Activated T-cell treated with anti-CD3 and anti-CD28 coated beads for 1 hour (primary cell): ENCODE data around the gene TSPYL6.
"Not testable (repeated sequence)": the region's sequence is repeated elsewhere in the genome, so short reads cannot be mapped to it uniquely, and the experiment has no call there.

ENCODE experiments used
- DNase-seq: peaks from one replicate; pipeline ENCODE4 v3.0.0-alpha.2; 2020; ENCODE audit warnings: low read depth

Gene TSPYL6

DNA sequence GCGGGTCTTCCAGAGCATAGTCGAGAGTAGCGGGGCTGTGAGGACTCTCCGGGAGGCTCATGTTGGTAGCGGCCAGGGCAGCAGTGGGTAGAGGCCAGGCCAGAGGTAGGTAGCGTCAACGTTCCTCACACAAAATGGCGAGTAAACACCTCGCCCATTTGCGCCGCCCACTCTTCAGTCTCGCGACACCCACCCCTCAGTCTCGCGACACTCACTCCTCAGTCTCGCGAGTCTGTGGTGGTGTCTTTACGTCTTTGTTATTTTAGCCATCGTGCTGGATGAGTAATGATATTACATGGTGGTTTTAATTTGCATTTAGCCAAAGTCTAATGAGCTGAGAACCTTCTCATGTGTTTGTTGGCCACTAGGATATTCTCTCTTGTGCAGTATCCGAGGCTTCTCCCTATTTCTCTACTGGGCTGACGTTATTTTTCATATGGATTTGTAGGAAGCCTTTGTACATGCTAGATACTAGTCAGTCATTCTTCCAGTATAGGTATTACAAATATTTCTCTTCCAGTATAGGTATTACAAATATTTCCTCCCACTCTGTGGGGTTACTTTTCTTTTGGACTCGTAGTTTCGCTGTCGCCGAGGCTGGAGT, at the start of gene TSPYL6:
Gene TSPYL6, minus strand, starts transcription at position 139 of the 604 bp plus-strand sequence. Its CDS starts 78 bp downstream, at position 61.
- no peak for DNase-seq

GRCh38 chr2:54303631-54304030, 47.6 kb upstream of the TSPYL6 start:
- DNase-seq: no peak

DNA sequence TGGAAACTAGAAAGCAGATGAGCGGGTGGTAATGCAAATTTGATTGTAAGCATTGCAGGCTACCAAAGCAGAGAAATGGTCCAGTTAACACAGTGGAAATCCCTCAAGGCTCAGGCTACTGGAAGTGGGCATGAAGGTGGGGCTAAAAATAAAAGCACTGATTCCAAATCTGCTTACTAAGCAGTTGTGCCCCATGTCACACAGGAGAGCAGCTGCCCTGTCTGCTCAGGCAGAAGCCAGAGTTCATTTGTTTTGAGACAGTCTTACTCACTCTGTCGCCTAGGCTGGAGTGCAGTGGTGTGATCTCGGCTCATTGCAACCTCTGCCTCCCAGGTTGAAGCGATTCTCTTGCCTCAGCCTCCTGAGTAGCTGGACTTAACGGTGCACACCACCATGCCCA, 42.5 kb upstream of the TSPYL6 start:
- no peak for DNase-seq

DNA sequence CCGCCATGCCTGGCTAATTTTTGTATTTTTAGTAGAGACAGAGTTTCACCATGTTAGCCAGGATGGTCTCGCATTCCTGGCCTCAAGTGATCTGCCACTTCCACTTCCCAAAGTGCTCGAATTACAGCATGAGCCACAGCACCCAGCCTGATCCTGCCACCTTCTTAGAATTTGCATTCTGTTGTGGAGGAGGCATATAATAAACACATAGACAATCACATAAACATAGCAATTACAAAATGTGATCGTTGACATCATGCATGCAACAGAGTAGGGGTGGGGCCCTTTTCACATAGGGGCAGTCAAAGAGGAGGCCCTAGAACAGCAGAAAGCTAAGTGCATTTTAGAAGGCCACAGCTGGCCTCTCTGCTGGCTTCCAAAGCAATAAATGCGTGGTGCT, 39.9 kb upstream of the TSPYL6 start:
- DNase-seq: no peak

GRCh38 chr2:54294665-54295064, 38.6 kb upstream of the TSPYL6 start:
- DNase-seq: not testable (repeated sequence)

- no peak for DNase-seq
Measured at GRCh38 chr2:54290356-54291025, 34.5 kb upstream of the TSPYL6 start.

- no peak for DNase-seq
Measured at GRCh38 chr2:54289917-54290316, 33.9 kb upstream of the TSPYL6 start.

DNA sequence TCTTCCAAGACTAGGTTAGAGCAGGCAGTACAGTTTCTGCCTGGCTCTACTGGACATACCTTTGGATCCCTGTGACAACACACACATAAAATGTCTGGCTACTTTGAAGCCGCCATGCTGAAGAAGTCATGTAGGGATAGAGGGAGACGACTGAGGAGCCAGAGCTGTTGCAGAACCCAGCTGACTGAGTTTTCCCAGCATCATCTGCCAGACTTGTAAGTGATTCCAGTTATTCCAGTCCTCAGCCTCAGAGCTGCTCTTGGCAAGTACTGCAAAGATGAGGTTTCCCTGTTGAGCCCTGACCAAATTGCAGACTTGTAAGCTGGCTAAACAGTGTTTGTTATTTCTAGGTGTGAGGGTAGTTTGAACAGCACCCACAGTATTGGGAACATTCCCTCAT, 31.5 kb upstream of the TSPYL6 start:
- DNase-seq: no peak

GRCh38 chr2:54285451-54285850, 29.4 kb upstream of the TSPYL6 start:
- no peak for DNase-seq

- DNase-seq: no peak
Measured at GRCh38 chr2:54284826-54285225, 28.8 kb upstream of the TSPYL6 start.

- DNase-seq: no peak
Measured at GRCh38 chr2:54279385-54279784, 23.4 kb upstream of the TSPYL6 start.

GRCh38 chr2:54275541-54275940, 19.5 kb upstream of the TSPYL6 start:
- no peak for DNase-seq

DNA sequence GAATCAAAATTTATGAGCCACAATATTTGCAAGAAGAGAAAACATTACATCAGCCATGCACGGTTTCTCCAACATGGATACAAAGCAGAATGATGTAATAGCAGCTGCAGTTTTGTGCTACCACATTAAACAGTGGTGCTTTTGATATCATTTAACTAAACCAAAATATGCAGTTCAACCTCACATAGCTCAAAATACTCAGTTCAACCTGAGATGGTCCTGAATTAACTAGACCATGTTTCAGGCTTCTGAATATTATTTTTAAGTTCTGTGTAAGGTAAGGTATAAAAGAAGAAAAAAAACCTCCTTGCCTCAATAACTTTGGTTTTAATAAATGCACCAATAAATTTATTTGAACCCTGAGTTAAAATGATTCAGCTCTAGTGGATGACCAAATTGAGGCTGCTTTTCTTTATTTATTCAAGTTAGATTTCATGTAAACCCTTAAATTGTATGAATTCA, 18.8 kb upstream of the TSPYL6 start:
- DNase-seq: no peak

DNA sequence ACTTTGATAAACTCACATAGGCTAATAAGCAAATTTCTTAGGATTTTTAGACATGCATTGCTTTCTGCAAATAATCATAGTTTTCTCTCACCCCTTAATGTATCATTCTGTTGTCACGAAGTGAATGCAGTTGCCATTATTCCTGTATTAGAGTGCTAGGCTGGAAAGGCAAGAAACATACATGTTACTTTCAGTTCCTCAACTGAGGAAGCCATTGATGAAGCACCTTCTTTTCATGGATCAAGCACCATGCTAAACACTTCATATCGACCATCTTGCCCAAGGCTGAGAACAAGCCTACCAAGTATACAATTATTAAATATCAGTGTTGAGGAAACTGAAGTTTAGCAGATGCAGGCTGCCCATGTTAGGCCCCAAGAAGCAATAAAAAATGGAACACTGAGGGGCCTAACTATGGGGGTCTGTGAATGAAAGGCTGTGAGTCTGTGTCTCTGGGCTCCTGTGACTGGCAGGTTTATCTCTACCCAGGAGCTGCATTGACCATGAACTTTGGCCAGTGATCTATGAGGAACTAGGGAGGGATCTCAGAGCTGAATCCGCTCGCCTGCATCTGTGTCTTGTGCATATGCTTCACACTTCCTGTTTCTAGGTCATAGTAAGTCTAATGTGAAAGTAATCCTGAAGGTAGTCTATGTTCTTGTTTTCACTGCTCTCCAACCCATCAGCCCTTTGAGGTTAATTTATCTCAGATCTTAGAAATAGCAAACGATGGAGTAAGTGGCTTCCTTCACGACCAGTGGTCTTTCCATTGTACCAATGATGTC, 16.0 kb upstream of the TSPYL6 start:
- no peak for DNase-seq

- DNase-seq: no peak
Measured at GRCh38 chr2:54271189-54271588, 15.2 kb upstream of the TSPYL6 start.

DNA sequence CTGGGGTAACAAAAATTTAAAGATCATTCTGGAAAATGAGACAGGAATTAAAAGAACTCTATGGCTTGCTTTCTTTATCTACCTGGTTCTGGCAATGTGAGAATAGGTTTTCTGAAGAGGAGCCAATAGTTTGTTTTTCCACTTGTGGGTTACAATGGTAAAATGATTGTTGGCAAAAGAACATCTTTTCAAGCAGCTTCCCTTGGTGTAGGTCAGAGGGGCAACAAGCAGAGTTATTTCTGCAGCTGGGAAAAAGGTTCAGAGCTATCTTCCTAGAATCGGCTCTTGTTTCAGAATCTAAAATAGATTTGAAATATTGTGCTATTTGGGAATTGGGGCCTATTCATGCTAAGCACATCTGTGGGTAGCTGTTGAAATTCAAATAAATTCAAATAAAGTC, 11.5 kb upstream of the TSPYL6 start:
- no peak for DNase-seq

DNA sequence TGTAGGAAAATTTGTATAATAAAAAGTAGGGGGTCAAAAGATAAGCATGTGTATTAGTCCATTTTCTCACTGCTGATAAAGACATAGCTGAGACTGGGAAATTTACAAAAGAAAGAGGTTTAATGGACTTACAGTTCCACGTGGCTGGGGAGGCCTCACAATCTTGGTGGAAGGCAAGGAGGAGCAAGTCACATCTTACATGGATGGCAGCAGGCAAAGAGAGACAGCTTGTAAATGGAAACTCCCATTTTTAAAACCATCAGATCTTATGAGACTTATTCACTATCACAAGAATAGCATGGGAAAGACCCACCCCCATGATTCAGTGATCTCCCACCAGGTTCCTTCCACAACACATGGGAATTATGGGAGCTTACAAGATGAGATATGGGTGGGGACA, 9.1 kb upstream of the TSPYL6 start:
- not testable (repeated sequence) for DNase-seq

- no peak for DNase-seq
Measured at GRCh38 chr2:54262015-54262765, 6.2 kb upstream of the TSPYL6 start.

DNA sequence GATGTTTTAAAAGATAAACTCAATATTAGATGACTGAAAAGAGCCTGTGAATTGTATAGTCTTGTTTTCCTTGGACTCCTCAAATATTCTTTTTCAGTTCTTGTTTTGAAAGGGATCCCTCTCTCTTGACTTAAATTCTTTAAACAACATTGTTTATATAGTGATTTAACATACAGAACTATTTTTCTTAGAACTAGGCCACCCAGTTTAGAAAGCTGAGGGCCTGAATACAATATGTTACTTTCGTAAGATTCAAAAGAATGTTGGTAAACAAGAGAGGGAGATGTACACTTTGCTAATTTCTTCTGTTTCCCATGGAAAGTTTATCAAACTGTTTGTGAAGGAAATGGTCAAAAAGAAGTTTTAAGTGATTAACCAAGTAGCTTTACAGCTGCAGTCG, 5.5 kb upstream of the TSPYL6 start:
- DNase-seq: no peak

- DNase-seq: no peak
Measured at GRCh38 chr2:54260241-54260595, 4.2 kb upstream of the TSPYL6 start.

DNA sequence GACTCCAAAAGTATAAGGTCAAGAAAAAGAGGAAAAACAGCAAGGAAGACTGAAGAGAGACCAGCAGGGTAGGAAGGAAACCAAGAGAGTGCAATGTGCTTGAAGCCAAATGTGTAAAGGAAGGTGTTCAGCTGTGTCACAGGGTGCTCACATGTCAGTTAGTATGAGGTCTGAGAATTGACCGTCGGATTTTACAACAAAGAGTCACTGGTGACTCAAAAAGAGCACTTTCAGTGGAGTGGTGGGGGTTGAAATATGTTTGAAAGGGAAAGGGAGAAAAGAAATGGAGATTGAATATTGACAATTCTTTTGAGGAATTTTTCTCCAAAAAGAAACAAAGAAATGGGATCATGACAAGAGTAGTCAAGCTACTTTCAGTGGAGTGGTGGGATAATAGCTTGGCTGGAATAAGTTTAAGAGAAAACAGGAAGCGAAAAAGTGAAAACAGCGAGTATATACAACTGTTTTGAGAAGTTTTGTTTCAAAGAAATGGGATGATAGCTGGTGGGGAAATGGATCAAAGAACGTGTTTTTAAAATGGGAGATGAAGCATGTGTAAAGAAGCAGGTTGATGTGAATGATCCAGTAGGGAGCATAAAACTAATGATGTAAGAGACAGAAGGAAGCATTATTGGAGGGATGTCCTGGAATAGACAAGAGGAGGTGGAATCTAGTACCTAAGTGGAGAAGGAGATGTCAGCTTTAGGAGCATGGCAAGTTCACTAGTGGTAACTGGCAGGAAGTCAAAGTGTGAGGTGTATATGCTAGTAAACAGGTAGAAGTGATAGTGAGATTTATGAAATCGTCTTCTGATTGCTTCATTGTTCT, 3.6 kb upstream of the TSPYL6 start:
- no peak for DNase-seq

- no peak for DNase-seq
Measured at GRCh38 chr2:54258166-54258565, 2.1 kb upstream of the TSPYL6 start.
